ENCODE data around the gene FAM234A. TPM values are rescaled to one million over a fixed set of nuclear protein-coding genes. Genes with fewer than 3 reads are reported as not detected.
"Not testable (repeated sequence)": the region's sequence is repeated elsewhere in the genome, so short reads cannot be mapped to it uniquely, and the experiment has no call there.

Gene FAM234A
- total and polyA plus RNA-seq, 8 donors, result 13.1 to 87.2 (median 35.1) TPM

- peak in 1 of 2 donors; percentile 79 for DNase-seq
- H3K4me3 ChIP-seq, result no peak overlapping the region
- peak overlapping the region in 1 of 5 donors; percentile 20 for H3K27ac ChIP-seq
- TF ChIP-seq CTCF (IDR thresholded peaks at IDR 0.05) (no peak), EP300 (IDR thresholded peaks at IDR 0.05) (no peak), POLR2A (IDR thresholded peaks at IDR 0.05) (no peak), POLR2AphosphoS5 (IDR thresholded peaks at IDR 0.05) (no peak)
- 69 to 93% (median 73%) methylated on average over 3 to 6 of the region's 6 CpGs for WGBS, 5 donors
- peaks cover 6 to 34% (median 25%) of the 10 kb centered on the region in 4 donors for H3K4me1 ChIP-seq
- peaks cover 22 to 82% (median 57%) of the 10 kb centered on the region in 4 donors for H3K36me3 ChIP-seq
- H3K9me3 ChIP-seq, result no peaks in the 10 kb centered on the region
- H3K27me3 ChIP-seq, result no peaks in the 10 kb centered on the region
- intact Hi-C loops (cut with DNase I; ENCODE audit: low total_unique reads), result no loop called here
These were observed 19.2 kb downstream of the FAM234A start for GRCh38 chr16:253833-254232.

- Histone ChIP-seq H3K27ac (no peak overlapping the region), H3K4me1 (peaks cover 6 to 33% (median 24%) of the 10 kb centered on the region in 4 donors), H3K27me3 (no peaks in the 10 kb centered on the region), H3K9me3 (no peaks in the 10 kb centered on the region), H3K4me3 (no peak overlapping the region), H3K36me3 (peaks cover 22 to 81% (median 60%) of the 10 kb centered on the region in 4 donors)
- 94 to 98% (median 96%) methylated on average over 25 of the region's 25 CpGs for WGBS, 5 donors
- intact Hi-C loops (cut with DNase I; ENCODE audit: low total_unique reads), result no loop called here
- TF ChIP-seq EP300 (IDR thresholded peaks at IDR 0.05) (no peak), CTCF (IDR thresholded peaks at IDR 0.05) (no peak), POLR2A (IDR thresholded peaks at IDR 0.05) (no peak), POLR2AphosphoS5 (IDR thresholded peaks at IDR 0.05) (no peak)
- DNase-seq, result no peak
These were observed 19.8 kb downstream of the FAM234A start for GRCh38 chr16:254461-254860.

GRCh38 chr16:255183-255582 is 20.6 kb downstream of the FAM234A start:
- no peak for DNase-seq
- Histone ChIP-seq H3K27ac (no peak overlapping the region), H3K4me1 (peaks cover 6 to 25% (median 20%) of the 10 kb centered on the region in 4 donors), H3K4me3 (no peak overlapping the region), H3K36me3 (peaks cover 26 to 81% (median 64%) of the 10 kb centered on the region in 4 donors), H3K27me3 (no peaks in the 10 kb centered on the region), H3K9me3 (no peaks in the 10 kb centered on the region)
- no peak for TF ChIP-seq EP300 (IDR thresholded peaks at IDR 0.05)
- no peak for TF ChIP-seq POLR2AphosphoS5 (IDR thresholded peaks at IDR 0.05)
- TF ChIP-seq CTCF (IDR thresholded peaks at IDR 0.05), result no peak
- TF ChIP-seq POLR2A (IDR thresholded peaks at IDR 0.05), result no peak
- 92 to 99% (median 96%) methylated on average over 6 of the region's 6 CpGs for WGBS, 5 donors
- intact Hi-C loops (cut with DNase I; ENCODE audit: low total_unique reads), result no loop called here

- H3K27me3 ChIP-seq; H3K4me1 ChIP-seq; intact Hi-C loops (cut with DNase I; ENCODE audit: low total_unique reads); H3K27ac ChIP-seq; H3K9me3 ChIP-seq; DNase-seq; H3K4me3 ChIP-seq: not testable (repeated sequence)
- H3K36me3 ChIP-seq, result peaks cover 45 to 88% (median 83%) of the 10 kb centered on the region in 4 donors
- WGBS, 5 donors, result 81 to 95% (median 88%) methylated on average over 10 to 13 of the region's 13 CpGs
These were observed 23.5 kb downstream of the FAM234A start for GRCh38 chr16:258091-258490.

GRCh38 chr16:259226-259625 is 24.6 kb downstream of the FAM234A start:
- Histone ChIP-seq H3K36me3 (peaks cover 54 to 90% (median 87%) of the 10 kb centered on the region in 4 donors), H3K27ac (no peak overlapping the region), H3K4me3 (no peak overlapping the region), H3K4me1 (no peaks in the 10 kb centered on the region), H3K9me3 (no peaks in the 10 kb centered on the region), H3K27me3 (no peaks in the 10 kb centered on the region)
- TF ChIP-seq POLR2A (IDR thresholded peaks at IDR 0.05) (no peak), EP300 (IDR thresholded peaks at IDR 0.05) (no peak), CTCF (IDR thresholded peaks at IDR 0.05) (no peak), POLR2AphosphoS5 (IDR thresholded peaks at IDR 0.05) (no peak)
- 81 to 90% (median 86%) methylated on average over 10 of the region's 10 CpGs for WGBS, 5 donors
- intact Hi-C loops (cut with DNase I; ENCODE audit: low total_unique reads), result no loop called here
- DNase-seq, result no peak

Data from stomach (tissue), 9 donors.